HG03045 (cell line): Measurements from ENCODE around the gene RPS6KL1.

Experiments
- ATAC-seq: cut with Tn5 transposase; IDR thresholded peaks from one replicate; pipeline ENCODE4 v1.9.1; 2021; ENCODE audit warnings: mild to moderate bottlenecking, moderate library complexity; ENCODE audit not compliant: unreplicated experiment

The RPS6KL1 gene

GRCh38 chr14:74859757-74860552 is 63.1 kb downstream of the RPS6KL1 start:
- ATAC-seq, result no peak

- no peak for ATAC-seq
Observed at GRCh38 chr14:74858022-74858421, 65.0 kb downstream of the RPS6KL1 start.

- ATAC-seq, result no peak
Observed at GRCh38 chr14:74856366-74856765, 66.7 kb downstream of the RPS6KL1 start.

- ATAC-seq, result no peak
Observed at GRCh38 chr14:74855945-74856344, 67.1 kb downstream of the RPS6KL1 start.

GRCh38 chr14:74855021-74855420 is 68.0 kb downstream of the RPS6KL1 start:
- ATAC-seq, result no peak
